Measurements from ENCODE around the gene TENM4.

GRCh38 chr11:78664636-78665035 lies 776.2 kb downstream of the TENM4 start:
- TF ChIP-seq, protein P1, sequence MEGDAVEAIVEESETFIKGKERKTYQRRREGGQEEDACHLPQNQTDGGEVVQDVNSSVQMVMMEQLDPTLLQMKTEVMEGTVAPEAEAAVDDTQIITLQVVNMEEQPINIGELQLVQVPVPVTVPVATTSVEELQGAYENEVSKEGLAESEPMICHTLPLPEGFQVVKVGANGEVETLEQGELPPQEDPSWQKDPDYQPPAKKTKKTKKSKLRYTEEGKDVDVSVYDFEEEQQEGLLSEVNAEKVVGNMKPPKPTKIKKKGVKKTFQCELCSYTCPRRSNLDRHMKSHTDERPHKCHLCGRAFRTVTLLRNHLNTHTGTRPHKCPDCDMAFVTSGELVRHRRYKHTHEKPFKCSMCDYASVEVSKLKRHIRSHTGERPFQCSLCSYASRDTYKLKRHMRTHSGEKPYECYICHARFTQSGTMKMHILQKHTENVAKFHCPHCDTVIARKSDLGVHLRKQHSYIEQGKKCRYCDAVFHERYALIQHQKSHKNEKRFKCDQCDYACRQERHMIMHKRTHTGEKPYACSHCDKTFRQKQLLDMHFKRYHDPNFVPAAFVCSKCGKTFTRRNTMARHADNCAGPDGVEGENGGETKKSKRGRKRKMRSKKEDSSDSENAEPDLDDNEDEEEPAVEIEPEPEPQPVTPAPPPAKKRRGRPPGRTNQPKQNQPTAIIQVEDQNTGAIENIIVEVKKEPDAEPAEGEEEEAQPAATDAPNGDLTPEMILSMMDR (IDR thresholded peaks at IDR 0.05; ENCODE audit: low read depth, low read length, poor library complexity, severe bottlenecking), result no peak
- no peak for TF ChIP-seq EZH2phosphoT487 (IDR thresholded peaks at IDR 0.05; ENCODE audit: borderline replicate concordance, low read length)

Measured in DOHH2 (cell line).